Right kidney (tissue), 1 donor: ENCODE measurements around the gene MYO1B.

Source experiments
- DNase-seq: peaks from one replicate; pipeline ENCODE4 v3.0.0-alpha.2; 2016

Gene MYO1B

DNA sequence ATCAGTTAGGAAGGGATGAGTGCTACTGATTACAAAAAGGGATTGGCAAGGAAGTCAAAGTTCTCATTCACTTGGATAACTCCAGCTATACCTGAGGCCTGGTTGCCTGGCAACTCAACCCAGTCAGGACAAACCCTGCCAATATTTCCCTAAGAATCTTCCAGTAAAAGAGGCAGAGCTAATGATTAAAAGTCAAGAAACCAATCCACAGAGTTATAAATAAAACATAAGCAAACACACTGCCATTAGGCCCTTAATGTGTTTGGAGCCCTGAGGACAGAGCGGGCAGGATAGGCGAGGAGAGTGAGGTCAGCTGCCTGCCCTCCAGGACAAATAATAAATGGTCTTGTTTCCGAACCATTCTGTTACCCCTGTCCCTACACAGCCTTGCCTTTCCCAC, 217.2 kb downstream of the MYO1B start:
- peak; percentile 18 for DNase-seq

DNA sequence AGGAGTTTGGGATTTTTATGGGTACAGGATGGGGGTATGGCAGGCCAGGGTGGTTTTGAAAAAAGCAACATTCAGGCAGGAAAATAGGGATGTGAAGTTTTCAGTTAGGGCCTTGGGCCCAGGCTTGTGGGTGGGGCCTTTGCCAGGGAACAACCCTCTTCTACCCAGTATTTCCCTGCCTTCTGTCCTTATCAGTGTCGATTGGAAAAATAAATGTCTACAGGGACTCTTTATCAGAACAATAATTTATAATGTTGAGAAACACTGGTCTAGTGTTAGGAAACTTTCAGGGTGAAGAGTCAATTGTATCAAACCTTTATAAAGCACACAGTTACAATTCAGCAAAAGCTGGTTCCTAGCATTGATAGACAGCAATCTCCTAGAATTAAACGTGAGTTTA, 218.6 kb downstream of the MYO1B start:
- DNase-seq = no peak

DNA sequence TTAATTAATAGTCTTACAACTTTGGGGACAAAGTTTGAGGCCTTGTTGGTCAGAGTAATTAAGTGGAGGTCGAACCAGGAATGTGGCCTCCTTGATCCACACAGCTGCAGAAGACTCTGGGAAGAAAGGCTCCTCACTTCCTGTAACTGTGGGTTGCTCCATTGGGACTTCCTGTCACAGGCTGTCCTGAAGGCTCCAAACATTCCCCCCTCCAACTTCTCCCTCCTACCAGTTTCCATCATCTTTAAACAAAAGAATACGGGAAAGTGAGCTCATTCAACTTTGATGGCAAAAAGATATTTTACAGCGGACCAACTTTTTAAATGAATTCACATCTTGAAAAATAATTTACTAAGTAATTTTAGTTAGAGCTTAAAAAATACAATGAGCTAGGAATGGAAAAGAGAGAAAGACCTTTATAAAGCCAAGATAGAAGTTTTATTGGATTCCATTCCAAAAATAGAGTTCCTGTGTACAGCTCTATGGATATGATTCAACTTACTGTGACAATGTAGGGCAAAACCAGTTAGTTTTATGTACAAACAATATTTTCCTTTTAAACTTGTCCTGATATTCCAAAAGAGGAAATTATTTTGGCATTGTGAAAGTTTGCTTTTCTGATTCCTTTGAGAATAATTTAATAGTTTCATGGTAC, 220.7 kb downstream of the MYO1B start:
- no peak for DNase-seq

DNA sequence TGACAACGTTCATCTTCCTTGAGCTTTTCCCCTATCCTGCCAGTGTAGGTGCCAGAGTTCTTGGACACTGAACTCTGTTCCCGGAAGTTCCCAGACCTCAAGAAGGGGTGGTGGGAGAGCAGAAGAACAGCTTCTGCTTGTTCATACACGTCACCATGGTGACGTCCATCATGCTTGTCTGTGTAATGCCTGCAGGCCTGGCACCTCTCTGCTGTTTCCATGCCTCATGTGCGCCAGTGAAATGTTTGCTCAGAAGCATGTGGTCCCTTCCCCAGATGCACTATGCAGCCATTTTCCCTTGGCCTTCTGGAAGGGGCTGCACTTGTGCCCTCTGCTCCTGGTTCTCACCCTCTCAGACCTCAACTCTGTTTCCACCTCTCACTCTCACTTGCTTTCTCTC, 221.9 kb downstream of the MYO1B start:
- no peak for DNase-seq

DNA sequence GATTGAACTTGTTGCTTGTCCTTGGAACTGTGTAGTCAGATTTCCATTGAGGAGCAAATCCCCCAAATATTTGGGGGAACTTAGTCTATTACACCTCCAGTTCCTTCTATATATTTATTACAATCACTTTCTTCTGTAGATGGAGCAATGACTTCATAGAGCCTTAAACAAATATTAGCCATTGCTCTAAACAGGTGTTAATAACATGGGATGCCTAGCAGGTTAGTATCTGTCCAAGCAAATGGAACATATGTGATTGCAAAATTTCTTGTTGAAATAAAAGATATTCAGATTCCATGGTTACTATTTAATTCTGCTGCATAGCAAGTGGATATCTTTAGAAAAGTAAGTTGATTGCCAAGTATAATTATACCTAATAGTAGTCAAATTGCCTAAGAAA, 225.1 kb downstream of the MYO1B start:
- DNase-seq = no peak

DNA sequence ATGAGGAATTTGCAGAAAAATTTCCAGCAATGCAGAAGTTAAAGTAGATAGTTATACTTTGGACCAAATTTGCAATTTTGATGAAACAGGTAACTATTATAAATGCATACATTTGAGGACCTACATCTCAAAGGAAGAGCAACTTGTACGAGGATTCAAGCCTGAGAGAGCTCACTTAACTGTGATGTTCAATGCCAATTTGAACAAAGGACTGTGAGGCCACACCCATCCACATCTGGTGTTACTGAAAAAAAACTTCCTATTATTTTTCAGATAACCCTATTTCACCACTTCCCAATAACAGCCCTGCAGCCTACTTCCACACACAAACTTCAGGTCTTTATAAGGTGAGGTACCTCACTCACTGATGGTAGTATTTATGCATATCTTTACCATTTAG, 229.3 kb downstream of the MYO1B start:
- DNase-seq = no peak
